Measurements from ENCODE around the gene MLLT10.

Gene MLLT10

GRCh38 chr10:21675157-21675796 is 141.2 kb downstream of the MLLT10 start:
- peak; percentile 81 for ATAC-seq
- TF ChIP-seq TCF4 (CRISPR knock-in tag; IDR thresholded peaks at IDR 0.05; ENCODE audit: borderline replicate concordance) (no peak), ISL1 (CRISPR knock-in tag; IDR thresholded peaks at IDR 0.05) (no peak), BACH2 (CRISPR knock-in tag; IDR thresholded peaks at IDR 0.05; ENCODE audit: borderline replicate concordance) (no peak), PPARA (CRISPR knock-in tag; IDR thresholded peaks at IDR 0.05; ENCODE audit: borderline replicate concordance) (no peak), ZNF565 (CRISPR knock-in tag; conservative IDR thresholded peaks at IDR 0.05; ENCODE audit: low read depth) (no peak), TOX (CRISPR knock-in tag; IDR thresholded peaks at IDR 0.05; ENCODE audit: borderline replicate concordance) (no peak), OSR1 (CRISPR knock-in tag; IDR thresholded peaks at IDR 0.05) (no peak), ZNF70 (CRISPR knock-in tag; IDR thresholded peaks at IDR 0.05) (no peak), ESRRG (CRISPR knock-in tag; IDR thresholded peaks at IDR 0.05) (no peak)

GRCh38 chr10:21677551-21677950 is 143.5 kb downstream of the MLLT10 start:
- no peak for TF ChIP-seq ZC3H10 (CRISPR knock-in tag; IDR thresholded peaks at IDR 0.05)
- ATAC-seq = no peak

DNA sequence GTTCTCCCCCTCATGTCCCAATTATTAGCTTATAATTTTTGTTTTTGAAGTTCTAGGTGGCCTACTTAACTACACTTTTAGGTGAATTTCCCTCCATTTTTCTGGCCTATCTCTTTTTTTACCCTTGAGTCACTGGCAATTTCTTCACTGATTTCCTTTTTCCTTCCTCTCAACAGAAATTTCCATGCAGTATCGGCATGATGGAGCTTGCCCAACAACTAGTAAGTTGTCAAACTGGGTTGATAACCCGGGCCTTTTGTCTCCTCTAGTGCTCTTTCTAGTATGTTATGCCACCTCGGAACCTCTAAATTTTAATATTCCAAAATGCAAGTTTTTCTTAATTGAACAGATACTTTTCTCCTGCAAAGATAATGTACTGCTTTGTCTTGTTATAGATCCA is 147.1 kb downstream of the MLLT10 start:
- TF ChIP-seq OSR1 (CRISPR knock-in tag; IDR thresholded peaks at IDR 0.05) (no peak), ZNF565 (CRISPR knock-in tag; conservative IDR thresholded peaks at IDR 0.05; ENCODE audit: low read depth) (no peak), ZFP3 (CRISPR knock-in tag; IDR thresholded peaks at IDR 0.05) (no peak), SNAI2 (CRISPR knock-in tag; IDR thresholded peaks at IDR 0.05) (no peak)
- no peak for ATAC-seq

DNA sequence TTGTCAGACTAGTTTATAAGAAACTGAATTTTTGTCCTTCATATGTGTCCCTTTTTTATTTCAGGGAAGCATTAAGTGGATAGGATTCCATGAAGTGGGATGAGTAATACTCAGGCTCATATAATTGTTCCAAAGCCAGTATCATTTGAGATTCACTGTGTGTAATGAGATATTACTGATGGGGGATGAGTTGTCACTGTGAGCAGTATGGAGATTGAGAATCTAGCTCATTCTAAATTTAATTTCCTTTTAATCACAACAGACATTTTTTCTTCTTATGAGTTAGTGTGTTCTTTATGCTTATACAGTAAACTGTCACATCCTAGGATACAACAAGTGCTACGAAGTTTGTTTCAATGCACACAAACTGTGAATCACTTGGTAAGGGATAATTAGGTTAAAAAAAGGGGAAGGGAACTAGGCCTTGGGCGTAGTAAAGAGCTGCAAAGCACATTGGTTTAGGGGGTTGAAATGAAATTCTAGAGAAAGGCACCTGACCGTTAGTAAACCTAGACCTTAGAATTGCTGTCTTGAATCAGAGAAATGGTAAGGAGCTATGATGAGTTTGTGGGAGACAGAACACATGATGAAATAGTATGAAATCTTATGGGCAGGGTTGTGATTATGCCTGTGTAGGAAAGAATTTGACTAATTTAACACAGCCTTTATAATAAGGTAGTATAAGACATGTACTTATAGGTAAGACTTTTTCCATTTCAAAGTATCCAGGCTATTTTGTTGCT is 153.4 kb downstream of the MLLT10 start:
- ATAC-seq = peak; percentile 82
- TF ChIP-seq ZNF565 (CRISPR knock-in tag; conservative IDR thresholded peaks at IDR 0.05; ENCODE audit: low read depth) = no peak
- 0 out of 2 replicates have a peak, but pooled peaks have one; percentile 45 for TF ChIP-seq ZC3H10 (CRISPR knock-in tag; IDR thresholded peaks at IDR 0.05)
- no peak for TF ChIP-seq CSDC2 (CRISPR knock-in tag; IDR thresholded peaks at IDR 0.05)
- TF ChIP-seq ISL1 (CRISPR knock-in tag; IDR thresholded peaks at IDR 0.05) = no peak

GRCh38 chr10:21688009-21688332 is 153.9 kb downstream of the MLLT10 start:
- TF ChIP-seq GLIS3 (CRISPR knock-in tag; IDR thresholded peaks at IDR 0.05) (no peak), PPARA (CRISPR knock-in tag; IDR thresholded peaks at IDR 0.05; ENCODE audit: borderline replicate concordance) (no peak), ZNF70 (CRISPR knock-in tag; IDR thresholded peaks at IDR 0.05) (no peak), ZC3H10 (CRISPR knock-in tag; IDR thresholded peaks at IDR 0.05) (no peak), ARNTL (CRISPR knock-in tag; IDR thresholded peaks at IDR 0.05; ENCODE audit: borderline replicate concordance, low read depth) (no peak)
- TF ChIP-seq, protein P1, sequence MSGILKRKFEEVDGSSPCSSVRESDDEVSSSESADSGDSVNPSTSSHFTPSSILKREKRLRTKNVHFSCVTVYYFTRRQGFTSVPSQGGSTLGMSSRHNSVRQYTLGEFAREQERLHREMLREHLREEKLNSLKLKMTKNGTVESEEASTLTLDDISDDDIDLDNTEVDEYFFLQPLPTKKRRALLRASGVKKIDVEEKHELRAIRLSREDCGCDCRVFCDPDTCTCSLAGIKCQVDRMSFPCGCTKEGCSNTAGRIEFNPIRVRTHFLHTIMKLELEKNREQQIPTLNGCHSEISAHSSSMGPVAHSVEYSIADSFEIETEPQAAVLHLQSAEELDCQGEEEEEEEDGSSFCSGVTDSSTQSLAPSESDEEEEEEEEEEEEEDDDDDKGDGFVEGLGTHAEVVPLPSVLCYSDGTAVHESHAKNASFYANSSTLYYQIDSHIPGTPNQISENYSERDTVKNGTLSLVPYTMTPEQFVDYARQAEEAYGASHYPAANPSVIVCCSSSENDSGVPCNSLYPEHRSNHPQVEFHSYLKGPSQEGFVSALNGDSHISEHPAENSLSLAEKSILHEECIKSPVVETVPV (CRISPR knock-in tag; IDR thresholded peaks at IDR 0.05) = no peak
- ATAC-seq = no peak

DNA sequence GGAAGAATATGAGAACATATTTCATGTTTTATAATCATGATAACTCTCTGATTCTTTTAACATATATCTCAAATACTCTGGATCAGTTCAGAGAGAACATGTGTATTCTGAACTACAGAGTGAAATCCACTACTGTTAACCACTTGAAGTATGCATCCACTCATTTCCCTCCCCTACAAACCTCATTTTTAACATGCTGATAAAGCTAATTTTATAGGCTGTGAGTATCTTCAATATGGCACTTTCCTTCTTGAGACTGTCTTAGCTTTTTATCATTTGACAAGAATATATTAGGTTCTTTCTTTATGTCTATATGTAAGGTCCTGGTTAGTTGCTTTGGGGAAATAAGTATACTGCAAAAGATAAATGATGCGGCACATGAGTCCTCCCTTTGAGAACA is 154.8 kb downstream of the MLLT10 start:
- ATAC-seq = no peak

More for the DNA sequence above, 154.8 kb downstream of the MLLT10 start:
- TF ChIP-seq SNAI2 (CRISPR knock-in tag; IDR thresholded peaks at IDR 0.05) (no peak), TSHZ2 (CRISPR knock-in tag; IDR thresholded peaks at IDR 0.05) (no peak), CREB5 (CRISPR knock-in tag; IDR thresholded peaks at IDR 0.05; ENCODE audit: low read depth) (no peak), OSR1 (CRISPR knock-in tag; IDR thresholded peaks at IDR 0.05) (no peak), TCF4 (CRISPR knock-in tag; IDR thresholded peaks at IDR 0.05; ENCODE audit: borderline replicate concordance) (no peak), ZFP30 (CRISPR knock-in tag; IDR thresholded peaks at IDR 0.05) (no peak), BACH2 (CRISPR knock-in tag; IDR thresholded peaks at IDR 0.05; ENCODE audit: borderline replicate concordance) (no peak), ISL1 (CRISPR knock-in tag; IDR thresholded peaks at IDR 0.05) (no peak)
- TF ChIP-seq, protein P2, sequence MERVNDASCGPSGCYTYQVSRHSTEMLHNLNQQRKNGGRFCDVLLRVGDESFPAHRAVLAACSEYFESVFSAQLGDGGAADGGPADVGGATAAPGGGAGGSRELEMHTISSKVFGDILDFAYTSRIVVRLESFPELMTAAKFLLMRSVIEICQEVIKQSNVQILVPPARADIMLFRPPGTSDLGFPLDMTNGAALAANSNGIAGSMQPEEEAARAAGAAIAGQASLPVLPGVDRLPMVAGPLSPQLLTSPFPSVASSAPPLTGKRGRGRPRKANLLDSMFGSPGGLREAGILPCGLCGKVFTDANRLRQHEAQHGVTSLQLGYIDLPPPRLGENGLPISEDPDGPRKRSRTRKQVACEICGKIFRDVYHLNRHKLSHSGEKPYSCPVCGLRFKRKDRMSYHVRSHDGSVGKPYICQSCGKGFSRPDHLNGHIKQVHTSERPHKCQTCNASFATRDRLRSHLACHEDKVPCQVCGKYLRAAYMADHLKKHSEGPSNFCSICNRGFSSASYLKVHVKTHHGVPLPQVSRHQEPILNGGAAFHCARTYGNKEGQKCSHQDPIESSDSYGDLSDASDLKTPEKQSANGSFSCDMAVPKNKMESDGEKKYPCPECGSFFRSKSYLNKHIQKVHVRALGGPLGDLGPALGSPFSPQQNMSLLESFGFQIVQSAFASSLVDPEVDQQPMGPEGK (CRISPR knock-in tag; IDR thresholded peaks at IDR 0.05; ENCODE audit: borderline replicate concordance) = no peak
